Epidermal melanocyte (primary cell): Measurements from ENCODE around the gene CELA1.

Source experiments
- DNase-seq: peaks from one replicate; pipeline ENCODE4 v3.0.0; 2011; ENCODE audit warnings: low spot score; ENCODE audit not compliant: insufficient read length

The CELA1 gene

GRCh38 chr12:51346581-51346980, at the start of gene CELA1:
CELA1 (minus strand) TSS chr12:51346679; CDS start chr12:51346638, 41 bp downstream.
- DNase-seq = no peak

GRCh38 chr12:51395283-51396230, 49.1 kb upstream of the CELA1 start:
- no peak for DNase-seq

- no peak for DNase-seq
Observed at GRCh38 chr12:51393676-51394545, 47.4 kb upstream of the CELA1 start.

GRCh38 chr12:51392556-51393237, 46.2 kb upstream of the CELA1 start:
- peak; percentile 52 for DNase-seq

- DNase-seq = no peak
Observed at GRCh38 chr12:51391283-51392123, 45.0 kb upstream of the CELA1 start, which contains the start of gene GALNT6. GALNT6 (minus strand) TSS chr12:51391406; CDS start chr12:51379781, 11,625 bp downstream.

DNA sequence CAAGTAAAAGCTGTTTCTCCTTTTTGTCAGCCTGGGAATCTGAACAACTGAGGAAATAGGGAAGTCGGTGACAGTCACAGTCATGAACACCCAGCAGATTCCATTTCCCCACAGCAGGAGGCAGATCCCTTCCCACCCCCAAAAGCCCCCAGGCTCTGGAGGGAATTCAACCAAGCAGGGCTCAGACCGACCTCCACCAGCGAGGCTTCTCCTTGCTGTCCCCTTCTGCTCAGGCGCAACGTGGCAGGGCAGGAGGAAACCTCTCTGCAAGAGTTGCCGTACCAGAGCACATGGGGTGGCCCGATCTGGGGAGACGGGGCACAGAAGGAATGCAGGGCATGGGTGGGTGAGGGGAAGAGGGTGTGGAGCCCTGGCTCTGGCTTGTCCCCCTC, 44.4 kb upstream of the CELA1 start:
- DNase-seq = no peak

GRCh38 chr12:51390457-51390856, 44.0 kb upstream of the CELA1 start:
- DNase-seq = no peak

GRCh38 chr12:51389302-51389999, 43.0 kb upstream of the CELA1 start:
- no peak for DNase-seq

- no peak for DNase-seq
Observed at GRCh38 chr12:51388846-51389245, 42.4 kb upstream of the CELA1 start.

DNA sequence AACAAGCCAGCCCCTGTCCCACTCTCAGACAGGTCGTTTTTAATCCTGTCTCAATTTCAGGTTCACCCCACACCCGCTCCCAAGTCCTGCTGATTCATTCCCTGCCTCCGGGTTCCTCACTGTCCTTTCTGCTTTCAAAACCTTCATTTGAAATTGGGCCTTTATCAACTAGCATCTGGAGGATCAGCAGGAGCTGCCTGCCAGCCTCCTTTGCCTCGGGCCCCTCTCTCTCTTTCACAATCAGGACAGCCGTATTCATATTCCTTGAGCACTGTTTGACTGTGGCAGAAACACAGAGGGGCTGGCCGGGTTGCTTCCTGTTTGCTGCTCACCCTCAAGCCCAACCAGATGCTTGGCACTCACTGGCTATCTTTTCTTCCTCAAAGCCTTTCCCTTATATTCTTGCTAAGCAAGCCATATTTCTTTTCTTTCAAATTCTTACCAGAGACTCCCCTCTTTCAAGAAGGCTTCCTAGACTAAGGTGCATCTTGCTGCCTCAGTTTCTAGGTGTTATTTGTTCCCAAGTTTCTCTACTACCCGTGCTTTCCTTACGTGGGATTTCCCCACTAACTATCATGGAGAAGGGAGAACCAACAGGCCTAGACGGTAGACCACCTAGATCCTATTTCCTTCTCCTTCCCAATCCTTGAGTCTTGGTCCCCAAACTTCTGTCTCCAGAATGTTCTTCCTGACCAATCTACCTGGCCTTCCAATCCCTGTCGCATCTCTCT, 41.8 kb upstream of the CELA1 start:
- peak; percentile 40 for DNase-seq

GRCh38 chr12:51386351-51386750, 39.9 kb upstream of the CELA1 start:
- no peak for DNase-seq

- no peak for DNase-seq
Observed at GRCh38 chr12:51383269-51383905, 36.9 kb upstream of the CELA1 start.

DNA sequence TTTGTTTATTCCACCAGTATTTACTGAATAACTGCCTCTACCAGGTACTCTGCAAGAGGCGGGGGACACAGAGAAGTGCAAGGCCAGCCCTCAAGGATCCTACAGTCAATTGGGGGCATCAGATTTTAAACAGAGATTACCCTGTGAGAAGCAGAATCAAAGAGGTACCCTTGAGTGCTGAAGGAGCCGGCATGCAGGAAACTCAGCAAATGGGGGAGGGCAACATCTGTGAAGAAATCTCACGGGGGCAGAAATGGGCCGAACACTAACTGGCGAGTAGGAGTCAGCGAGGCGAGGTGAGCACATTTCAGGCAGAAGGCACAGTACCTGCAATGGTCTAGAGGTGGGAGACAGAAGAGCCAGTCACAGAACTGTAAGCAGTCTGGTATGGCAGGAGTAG, 35.7 kb upstream of the CELA1 start:
- DNase-seq = no peak

- no peak for DNase-seq
Observed at GRCh38 chr12:51381226-51382079, 35.0 kb upstream of the CELA1 start.

DNA sequence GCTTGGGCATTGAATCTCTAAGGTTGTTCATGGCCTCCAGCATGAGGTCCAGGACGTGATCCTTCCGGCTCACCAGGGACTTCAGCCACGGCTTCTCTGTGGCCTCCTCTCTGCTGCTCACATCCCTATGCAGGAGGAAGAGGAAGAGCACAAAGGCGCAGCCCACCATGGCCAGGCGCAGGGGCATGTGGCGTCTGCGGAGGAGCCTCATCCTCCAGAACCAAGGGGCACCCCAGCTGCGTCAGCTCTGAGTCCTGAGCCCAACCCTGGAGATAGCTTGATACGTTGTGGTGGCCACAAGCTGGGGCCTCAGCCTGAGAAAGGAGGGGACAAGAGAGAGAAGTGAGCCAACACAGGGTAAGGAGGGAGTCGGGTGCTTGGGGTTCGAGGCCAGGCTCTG, 33.1 kb upstream of the CELA1 start:
- DNase-seq = no peak

DNA sequence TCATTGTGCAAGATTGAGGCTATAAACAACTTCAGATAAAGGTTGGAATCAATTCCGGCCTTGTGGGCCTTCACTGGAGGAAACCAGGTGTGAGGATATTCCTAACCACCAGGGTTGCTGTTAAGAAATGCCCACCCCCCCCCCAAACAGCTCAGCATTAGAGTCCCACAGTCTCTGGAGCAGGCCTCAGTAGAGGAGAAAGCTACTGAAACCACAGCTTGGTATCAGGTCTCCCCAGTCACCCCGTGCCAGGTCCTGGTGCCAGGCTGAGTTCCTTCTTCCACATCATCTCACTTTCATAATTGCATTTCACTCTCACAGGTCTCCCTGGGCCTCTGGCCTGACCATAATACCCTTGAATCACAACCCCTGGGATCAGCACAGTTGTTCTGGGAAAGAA, 32.3 kb upstream of the CELA1 start:
- DNase-seq = no peak

DNA sequence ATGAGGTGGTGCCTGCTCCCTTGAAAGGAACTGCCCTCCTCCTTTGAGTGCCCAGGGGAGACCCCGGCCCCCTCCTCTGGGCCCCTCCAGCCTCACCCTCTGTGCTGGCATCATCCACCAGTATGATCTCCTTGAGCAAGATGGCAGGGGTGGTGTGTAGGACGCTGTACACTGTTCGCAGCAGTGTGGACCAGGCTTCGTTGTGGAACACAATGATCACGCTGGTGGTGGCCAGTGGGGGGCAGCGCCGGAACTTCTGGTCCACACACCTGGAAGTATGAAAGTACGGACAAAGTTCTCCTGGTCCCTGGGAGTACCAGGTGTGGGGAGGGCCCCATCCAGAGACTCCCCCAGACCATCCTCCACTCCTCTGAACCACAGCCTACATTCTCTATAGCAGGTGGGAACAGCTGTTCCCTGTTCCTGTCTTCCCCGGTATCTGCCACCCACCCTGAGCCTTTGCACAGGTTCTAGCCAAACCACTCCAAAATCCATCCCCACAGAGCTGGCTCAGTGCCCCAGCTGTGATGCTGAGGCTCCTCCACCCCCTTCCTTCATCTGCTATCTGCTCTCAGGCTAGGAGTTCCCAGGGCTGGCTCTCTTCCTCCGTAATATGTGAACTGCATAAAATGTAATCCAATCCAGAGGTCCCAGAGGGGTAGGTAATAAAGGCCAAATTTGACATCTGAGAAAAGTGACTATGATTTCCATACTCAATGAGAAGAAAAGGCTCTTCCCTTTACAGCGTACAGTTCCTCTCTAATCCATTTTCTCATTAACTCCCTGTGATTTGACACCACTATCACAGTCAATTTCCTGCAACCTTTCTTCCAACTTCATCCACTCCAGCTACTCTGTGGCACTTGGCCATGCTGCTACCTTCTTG, 30.9 kb upstream of the CELA1 start:
- DNase-seq = no peak
